MM.1S (cell line): ENCODE measurements around the gene PLBD2.

ENCODE experiments used
- DNase-seq: peaks from one replicate; pipeline ENCODE4 v3.0.0-alpha.2; 2015
- H2AFZ ChIP-seq: fragments of 300-600 bp; sonication (generic); 2 replicates; pipeline ENCODE4 v1.6.0; 2016; ENCODE audit warnings: antibody characterized with exemption, low read length
- H3F3A ChIP-seq: fragments of 300-600 bp; sonication (generic); 2 replicates; pipeline ENCODE4 v1.6.1; 2016; ENCODE audit warnings: mild to moderate bottlenecking, antibody characterized with exemption, low read length, moderate library complexity, mixed read lengths; ENCODE audit not compliant: insufficient read depth
- H3K27ac ChIP-seq: fragments of 300-600 bp; sonication (generic); 2 replicates; pipeline ENCODE4 v1.5.1; 2016; ENCODE audit warnings: mild to moderate bottlenecking, low read length
- H3K27me3 ChIP-seq: fragments of 300-600 bp; sonication (generic); replicated peaks from 2 replicates; pipeline ENCODE4 v1.6.0; 2016; ENCODE audit warnings: low read length; ENCODE audit not compliant: insufficient read depth
- H3K36me3 ChIP-seq: fragments of 300-600 bp; sonication (generic); replicated peaks from 2 replicates; pipeline ENCODE4 v1.6.1; 2016; ENCODE audit warnings: mild to moderate bottlenecking, low read length, mixed read lengths; ENCODE audit not compliant: insufficient read depth
- H3K4me1 ChIP-seq: fragments of 300-600 bp; sonication (generic); 2 replicates; pipeline ENCODE4 v1.6.1; 2016; ENCODE audit warnings: low read length, mixed read lengths
- H3K4me2 ChIP-seq: fragments of 300-600 bp; sonication (generic); 2 replicates; pipeline ENCODE4 v1.6.0; 2016; ENCODE audit warnings: low read depth, low read length
- H3K4me3 ChIP-seq: fragments of 300-600 bp; sonication (generic); 2 replicates; pipeline ENCODE4 v1.5.1; 2016; ENCODE audit warnings: low read length, mixed read lengths
- H3K79me2 ChIP-seq: fragments of 300-600 bp; sonication (generic); 2 replicates; pipeline ENCODE4 v1.6.1; 2016; ENCODE audit warnings: mixed run types, low read length, mixed read lengths
- H3K9ac ChIP-seq: fragments of 300-600 bp; sonication (generic); 2 replicates; pipeline ENCODE4 v1.6.1; 2016; ENCODE audit warnings: low read length, mixed read lengths
- H3K9me2 ChIP-seq: fragments of 300-600 bp; sonication (generic); replicated peaks from 2 replicates; pipeline ENCODE4 v1.6.1; 2016; ENCODE audit warnings: mild to moderate bottlenecking, low read length, mixed read lengths; ENCODE audit not compliant: insufficient read depth
- H3K9me3 ChIP-seq: fragments of 300-600 bp; sonication (generic); replicated peaks from 2 replicates; pipeline ENCODE4 v1.6.1; 2016; ENCODE audit warnings: mild to moderate bottlenecking, low read length, mixed read lengths; ENCODE audit not compliant: insufficient read depth
- H4K20me1 ChIP-seq: fragments of 300-600 bp; sonication (generic); 2 replicates; pipeline ENCODE4 v1.6.1; 2016; ENCODE audit warnings: mild to moderate bottlenecking, low read length, moderate library complexity, mixed read lengths; ENCODE audit not compliant: insufficient read depth
- EZH2 ChIP-seq: fragments of 300-600 bp; sonication (generic); optimal IDR thresholded peaks from 2 replicates; pipeline ENCODE3; 2017; ENCODE audit warnings: low read depth, mild to moderate bottlenecking, antibody characterized with exemption, low read length, mixed read lengths
- EZH2phosphoT487 ChIP-seq: fragments of 300-600 bp; sonication (generic); IDR thresholded peaks from 2 replicates; pipeline ENCODE4 v1.6.1; 2018; ENCODE audit warnings: antibody characterized with exemption, low read length
- TF ChIP-seq, protein P1 (sequence below): fragments of 300-600 bp; sonication (generic); IDR thresholded peaks from 2 replicates; pipeline ENCODE4 v1.5.1; 2016; ENCODE audit warnings: antibody characterized with exemption, low read length, mixed read lengths

PLBD2 gene

DNA sequence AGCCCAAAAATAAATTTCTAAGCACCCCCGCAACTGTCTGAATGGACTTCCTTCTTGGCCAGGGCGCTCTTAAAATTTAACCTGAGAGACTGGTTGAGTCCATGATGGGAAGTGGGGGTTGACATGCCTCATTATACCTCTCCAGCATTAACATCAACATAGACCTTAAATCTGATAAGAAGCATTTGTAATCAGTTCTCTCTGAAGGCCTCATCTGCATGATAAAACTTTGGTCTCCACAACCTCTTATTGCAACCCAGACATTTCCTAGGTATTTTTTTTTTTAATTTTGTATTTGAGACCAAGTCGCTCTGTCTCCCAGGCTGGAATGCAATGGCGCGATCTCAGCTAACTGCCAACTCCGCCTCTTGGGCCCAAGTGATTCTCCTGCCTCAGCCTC lies 13.1 kb upstream of the PLBD2 start:
- no peak for DNase-seq
- H3K4me2 ChIP-seq, result no peak overlapping the region
- no peaks in the 10 kb centered on the region for H3K9me3 ChIP-seq
- no peak overlapping the region for H3K27ac ChIP-seq
- H3K9me2 ChIP-seq, result no peaks in the 10 kb centered on the region
- no peaks in the 10 kb centered on the region for H3K4me1 ChIP-seq
- TF ChIP-seq EZH2phosphoT487 (no peak), EZH2 (no peak)
- TF ChIP-seq, protein P1, sequence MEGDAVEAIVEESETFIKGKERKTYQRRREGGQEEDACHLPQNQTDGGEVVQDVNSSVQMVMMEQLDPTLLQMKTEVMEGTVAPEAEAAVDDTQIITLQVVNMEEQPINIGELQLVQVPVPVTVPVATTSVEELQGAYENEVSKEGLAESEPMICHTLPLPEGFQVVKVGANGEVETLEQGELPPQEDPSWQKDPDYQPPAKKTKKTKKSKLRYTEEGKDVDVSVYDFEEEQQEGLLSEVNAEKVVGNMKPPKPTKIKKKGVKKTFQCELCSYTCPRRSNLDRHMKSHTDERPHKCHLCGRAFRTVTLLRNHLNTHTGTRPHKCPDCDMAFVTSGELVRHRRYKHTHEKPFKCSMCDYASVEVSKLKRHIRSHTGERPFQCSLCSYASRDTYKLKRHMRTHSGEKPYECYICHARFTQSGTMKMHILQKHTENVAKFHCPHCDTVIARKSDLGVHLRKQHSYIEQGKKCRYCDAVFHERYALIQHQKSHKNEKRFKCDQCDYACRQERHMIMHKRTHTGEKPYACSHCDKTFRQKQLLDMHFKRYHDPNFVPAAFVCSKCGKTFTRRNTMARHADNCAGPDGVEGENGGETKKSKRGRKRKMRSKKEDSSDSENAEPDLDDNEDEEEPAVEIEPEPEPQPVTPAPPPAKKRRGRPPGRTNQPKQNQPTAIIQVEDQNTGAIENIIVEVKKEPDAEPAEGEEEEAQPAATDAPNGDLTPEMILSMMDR, result no peak
- no peak overlapping the region for H3K4me3 ChIP-seq
- no peaks in the 10 kb centered on the region for H3K36me3 ChIP-seq
- H3F3A ChIP-seq, result no peaks in the 10 kb centered on the region
- H4K20me1 ChIP-seq, result no peaks in the 10 kb centered on the region
- no peaks in the 10 kb centered on the region for H3K79me2 ChIP-seq
- H2AFZ ChIP-seq, result no peak overlapping the region
- no peaks in the 10 kb centered on the region for H3K27me3 ChIP-seq
- H3K9ac ChIP-seq, result no peak overlapping the region

GRCh38 chr12:113346353-113346752 lies 12.0 kb upstream of the PLBD2 start:
- H3K4me3 ChIP-seq, result no peak overlapping the region
- no peaks in the 10 kb centered on the region for H3K9me3 ChIP-seq
- no peaks in the 10 kb centered on the region for H3K9me2 ChIP-seq
- no peaks in the 10 kb centered on the region for H3K27me3 ChIP-seq
- no peaks in the 10 kb centered on the region for H3K79me2 ChIP-seq
- no peaks in the 10 kb centered on the region for H3K36me3 ChIP-seq
- H4K20me1 ChIP-seq, result no peaks in the 10 kb centered on the region
- H3K4me2 ChIP-seq, result no peak overlapping the region
- no peak overlapping the region for H3K27ac ChIP-seq
- no peak overlapping the region for H3K9ac ChIP-seq
- no peak for DNase-seq
- TF ChIP-seq EZH2phosphoT487 (no peak), EZH2 (no peak)
- TF ChIP-seq, protein P1, result no peak
- H3F3A ChIP-seq, result no peaks in the 10 kb centered on the region
- no peak overlapping the region for H2AFZ ChIP-seq
- H3K4me1 ChIP-seq, result no peaks in the 10 kb centered on the region

DNA sequence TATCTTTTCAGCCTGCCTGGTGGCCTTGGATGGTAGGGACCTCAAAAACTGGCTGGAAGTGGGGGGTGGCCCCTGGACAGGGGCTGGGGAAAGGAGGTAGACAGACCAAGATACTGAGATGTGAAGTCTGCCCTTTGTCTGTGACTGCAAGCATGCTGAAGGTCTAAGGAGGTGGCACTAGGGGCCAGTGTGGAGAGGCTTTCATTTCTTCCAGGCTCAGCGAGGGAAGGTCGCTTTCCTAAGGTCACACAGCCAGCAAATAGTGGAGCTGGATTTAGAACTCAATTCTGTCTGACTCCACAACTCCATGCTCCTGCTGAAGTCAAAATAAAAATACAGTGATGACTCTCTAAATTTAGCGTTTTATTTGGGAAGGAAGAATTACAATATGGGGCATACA lies 11.3 kb upstream of the PLBD2 start:
- Histone ChIP-seq H2AFZ (no peak overlapping the region), H3K9me2 (no peaks in the 10 kb centered on the region), H3K4me1 (no peaks in the 10 kb centered on the region), H3K9me3 (no peaks in the 10 kb centered on the region), H3K27me3 (no peaks in the 10 kb centered on the region), H3K36me3 (no peaks in the 10 kb centered on the region), H3K79me2 (no peaks in the 10 kb centered on the region), H3F3A (no peaks in the 10 kb centered on the region), H4K20me1 (no peaks in the 10 kb centered on the region), H3K27ac (no peak overlapping the region), H3K4me2 (no peak overlapping the region), H3K9ac (no peak overlapping the region), H3K4me3 (no peak overlapping the region)
- TF ChIP-seq, protein P1, result no peak
- no peak for TF ChIP-seq EZH2
- no peak for TF ChIP-seq EZH2phosphoT487
- DNase-seq, result no peak
